ENCODE measurements around the gene IFFO2. TPM values are rescaled to one million over a fixed set of nuclear protein-coding genes. Genes with fewer than 3 reads are reported as not detected.

Gene IFFO2
- total and polyA plus RNA-seq, 2 of the 13 experiments (the other 11 are each of a cell fraction or from before 2014, with no cell fraction given) = 7.3 to 16.7 TPM

GRCh38 chr1:18955441-18956192 lies 859 bp downstream of the IFFO2 start (continued):
- TF ChIP-seq, protein P1, sequence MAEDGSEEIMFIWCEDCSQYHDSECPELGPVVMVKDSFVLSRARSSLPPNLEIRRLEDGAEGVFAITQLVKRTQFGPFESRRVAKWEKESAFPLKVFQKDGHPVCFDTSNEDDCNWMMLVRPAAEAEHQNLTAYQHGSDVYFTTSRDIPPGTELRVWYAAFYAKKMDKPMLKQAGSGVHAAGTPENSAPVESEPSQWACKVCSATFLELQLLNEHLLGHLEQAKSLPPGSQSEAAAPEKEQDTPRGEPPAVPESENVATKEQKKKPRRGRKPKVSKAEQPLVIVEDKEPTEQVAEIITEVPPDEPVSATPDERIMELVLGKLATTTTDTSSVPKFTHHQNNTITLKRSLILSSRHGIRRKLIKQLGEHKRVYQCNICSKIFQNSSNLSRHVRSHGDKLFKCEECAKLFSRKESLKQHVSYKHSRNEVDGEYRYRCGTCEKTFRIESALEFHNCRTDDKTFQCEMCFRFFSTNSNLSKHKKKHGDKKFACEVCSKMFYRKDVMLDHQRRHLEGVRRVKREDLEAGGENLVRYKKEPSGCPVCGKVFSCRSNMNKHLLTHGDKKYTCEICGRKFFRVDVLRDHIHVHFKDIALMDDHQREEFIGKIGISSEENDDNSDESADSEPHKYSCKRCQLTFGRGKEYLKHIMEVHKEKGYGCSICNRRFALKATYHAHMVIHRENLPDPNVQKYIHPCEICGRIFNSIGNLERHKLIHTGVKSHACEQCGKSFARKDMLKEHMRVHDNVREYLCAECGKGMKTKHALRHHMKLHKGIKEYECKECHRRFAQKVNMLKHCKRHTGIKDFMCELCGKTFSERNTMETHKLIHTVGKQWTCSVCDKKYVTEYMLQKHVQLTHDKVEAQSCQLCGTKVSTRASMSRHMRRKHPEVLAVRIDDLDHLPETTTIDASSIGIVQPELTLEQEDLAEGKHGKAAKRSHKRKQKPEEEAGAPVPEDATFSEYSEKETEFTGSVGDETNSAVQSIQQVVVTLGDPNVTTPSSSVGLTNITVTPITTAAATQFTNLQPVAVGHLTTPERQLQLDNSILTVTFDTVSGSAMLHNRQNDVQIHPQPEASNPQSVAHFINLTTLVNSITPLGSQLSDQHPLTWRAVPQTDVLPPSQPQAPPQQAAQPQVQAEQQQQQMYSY (CRISPR knock-in tag; IDR thresholded peaks at IDR 0.05) = no peak
- no peak for TF ChIP-seq XBP1 (CRISPR knock-in tag; IDR thresholded peaks at IDR 0.05)
- TF ChIP-seq, protein P2, sequence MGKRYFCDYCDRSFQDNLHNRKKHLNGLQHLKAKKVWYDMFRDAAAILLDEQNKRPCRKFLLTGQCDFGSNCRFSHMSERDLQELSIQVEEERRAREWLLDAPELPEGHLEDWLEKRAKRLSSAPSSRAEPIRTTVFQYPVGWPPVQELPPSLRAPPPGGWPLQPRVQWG (CRISPR knock-in tag; IDR thresholded peaks at IDR 0.05; ENCODE audit: borderline replicate concordance, low read depth) = no peak
- TF ChIP-seq, protein P3, sequence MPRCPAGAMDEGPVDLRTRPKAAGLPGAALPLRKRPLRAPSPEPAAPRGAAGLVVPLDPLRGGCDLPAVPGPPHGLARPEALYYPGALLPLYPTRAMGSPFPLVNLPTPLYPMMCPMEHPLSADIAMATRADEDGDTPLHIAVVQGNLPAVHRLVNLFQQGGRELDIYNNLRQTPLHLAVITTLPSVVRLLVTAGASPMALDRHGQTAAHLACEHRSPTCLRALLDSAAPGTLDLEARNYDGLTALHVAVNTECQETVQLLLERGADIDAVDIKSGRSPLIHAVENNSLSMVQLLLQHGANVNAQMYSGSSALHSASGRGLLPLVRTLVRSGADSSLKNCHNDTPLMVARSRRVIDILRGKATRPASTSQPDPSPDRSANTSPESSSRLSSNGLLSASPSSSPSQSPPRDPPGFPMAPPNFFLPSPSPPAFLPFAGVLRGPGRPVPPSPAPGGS (CRISPR knock-in tag; IDR thresholded peaks at IDR 0.05) = no peak; the same call in 1 of the 2 replicates
- no peak for TF ChIP-seq CEBPB (IDR thresholded peaks at IDR 0.05; ENCODE audit: borderline replicate concordance, low read depth, low read length)
- no peak for TF ChIP-seq CCAR2 (optimal IDR thresholded peaks at IDR 0.05; ENCODE audit: low read depth, low read length)
- TF ChIP-seq ZSCAN29 (CRISPR knock-in tag; conservative IDR thresholded peaks at IDR 0.05) = no peak
- no peak for TF ChIP-seq SRSF4 (IDR thresholded peaks at IDR 0.05; ENCODE audit: low read depth, low read length, poor library complexity, severe bottlenecking)
- no peak for TF ChIP-seq ZNF282 (IDR thresholded peaks at IDR 0.05; ENCODE audit: partially characterized antibody)
- no peak for TF ChIP-seq ZNF362 (CRISPR knock-in tag; IDR thresholded peaks at IDR 0.05; ENCODE audit: borderline replicate concordance)
- TF ChIP-seq ZNF367 (CRISPR knock-in tag; IDR thresholded peaks at IDR 0.05; ENCODE audit: borderline replicate concordance) = no peak
- no peak for TF ChIP-seq ARNT (IDR thresholded peaks at IDR 0.05)
- no peak for TF ChIP-seq TBX3 (IDR thresholded peaks at IDR 0.05; ENCODE audit: borderline replicate concordance)
- TF ChIP-seq GATAD2A (CRISPR knock-in tag; IDR thresholded peaks at IDR 0.05) = no peak
- TF ChIP-seq POLR2AphosphoS5 (IDR thresholded peaks at IDR 0.05; ENCODE audit: low read depth, low read length) = no peak
- no peak for TF ChIP-seq TCF7 (IDR thresholded peaks at IDR 0.05; ENCODE audit: low read depth)
- TF ChIP-seq, protein P4, sequence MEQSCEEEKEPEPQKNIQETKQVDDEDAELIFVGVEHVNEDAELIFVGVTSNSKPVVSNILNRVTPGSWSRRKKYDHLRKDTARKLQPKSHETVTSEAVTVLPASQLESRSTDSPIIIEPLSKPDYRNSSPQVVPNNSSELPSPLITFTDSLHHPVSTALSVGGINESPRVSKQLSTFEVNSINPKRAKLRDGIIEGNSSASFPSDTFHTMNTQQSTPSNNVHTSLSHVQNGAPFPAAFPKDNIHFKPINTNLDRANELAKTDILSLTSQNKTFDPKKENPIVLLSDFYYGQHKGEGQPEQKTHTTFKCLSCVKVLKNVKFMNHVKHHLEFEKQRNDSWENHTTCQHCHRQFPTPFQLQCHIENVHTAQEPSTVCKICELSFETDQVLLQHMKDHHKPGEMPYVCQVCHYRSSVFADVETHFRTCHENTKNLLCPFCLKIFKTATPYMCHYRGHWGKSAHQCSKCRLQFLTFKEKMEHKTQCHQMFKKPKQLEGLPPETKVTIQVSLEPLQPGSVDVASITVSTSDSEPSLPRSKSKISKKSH (CRISPR knock-in tag; IDR thresholded peaks at IDR 0.05; ENCODE audit: borderline replicate concordance) = 0 out of 2 replicates have a peak, but pooled peaks have one; percentile 39
- TF ChIP-seq REPIN1 (CRISPR knock-in tag; IDR thresholded peaks at IDR 0.05; ENCODE audit: borderline replicate concordance, low read depth) = 0 out of 2 replicates have a peak, but pooled peaks have one; percentile 3
- TF ChIP-seq, protein P5, sequence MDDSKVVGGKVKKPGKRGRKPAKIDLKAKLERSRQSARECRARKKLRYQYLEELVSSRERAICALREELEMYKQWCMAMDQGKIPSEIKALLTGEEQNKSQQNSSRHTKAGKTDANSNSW (CRISPR knock-in tag; IDR thresholded peaks at IDR 0.05; ENCODE audit: borderline replicate concordance) = no peak
